MM.1S (cell line): ENCODE data around the gene CXorf58.

Experiments
- CTCF ChIP-seq: fragments of 300-600 bp; sonication (generic); IDR thresholded peaks from 2 replicates; pipeline ENCODE4 v1.5.1; 2016; ENCODE audit warnings: antibody characterized with exemption, low read length, mixed read lengths
- EZH2 ChIP-seq: fragments of 300-600 bp; sonication (generic); optimal IDR thresholded peaks from 2 replicates; pipeline ENCODE3; 2017; ENCODE audit warnings: low read depth, mild to moderate bottlenecking, antibody characterized with exemption, low read length, mixed read lengths
- EZH2phosphoT487 ChIP-seq: fragments of 300-600 bp; sonication (generic); IDR thresholded peaks from 2 replicates; pipeline ENCODE4 v1.6.1; 2018; ENCODE audit warnings: antibody characterized with exemption, low read length

DNA sequence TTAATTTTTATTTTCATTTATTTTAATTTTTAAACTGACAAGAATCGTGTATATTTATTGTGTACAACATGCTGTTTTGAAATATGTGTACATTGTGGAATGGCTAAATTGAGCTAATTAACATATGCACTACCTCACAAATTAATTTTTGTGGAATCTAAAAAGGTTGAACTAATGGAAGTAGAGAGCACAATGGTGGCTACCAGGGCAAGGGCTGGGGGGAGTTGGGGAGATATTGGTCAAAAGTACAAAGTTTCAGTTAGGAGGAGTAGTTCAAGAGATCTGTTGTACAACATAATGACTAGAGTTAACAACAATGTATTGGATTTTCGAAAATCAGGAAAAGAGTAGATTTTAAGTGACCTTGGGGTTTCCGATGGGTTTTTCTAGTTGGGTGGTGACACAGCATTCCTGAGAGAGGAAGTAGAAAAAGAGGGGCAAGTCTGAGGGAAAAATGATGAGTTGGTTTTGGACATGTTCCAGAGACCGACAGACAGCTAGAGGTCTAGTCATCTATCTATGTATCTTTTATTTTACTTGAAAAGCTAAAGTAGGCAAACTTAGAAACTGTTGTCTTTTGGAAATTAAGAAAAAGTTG lies 23.3 kb upstream of the CXorf58 start:
- no peak for TF ChIP-seq CTCF
- TF ChIP-seq EZH2, result no peak
- TF ChIP-seq EZH2phosphoT487, result no peak
